ENCODE data around the gene CALB2. TPM values are rescaled to one million over a fixed set of nuclear protein-coding genes. Genes with fewer than 3 reads are reported as not detected.

Gene CALB2
- total RNA-seq, 1 experiment from 2014 or later, result 1.6 TPM

DNA sequence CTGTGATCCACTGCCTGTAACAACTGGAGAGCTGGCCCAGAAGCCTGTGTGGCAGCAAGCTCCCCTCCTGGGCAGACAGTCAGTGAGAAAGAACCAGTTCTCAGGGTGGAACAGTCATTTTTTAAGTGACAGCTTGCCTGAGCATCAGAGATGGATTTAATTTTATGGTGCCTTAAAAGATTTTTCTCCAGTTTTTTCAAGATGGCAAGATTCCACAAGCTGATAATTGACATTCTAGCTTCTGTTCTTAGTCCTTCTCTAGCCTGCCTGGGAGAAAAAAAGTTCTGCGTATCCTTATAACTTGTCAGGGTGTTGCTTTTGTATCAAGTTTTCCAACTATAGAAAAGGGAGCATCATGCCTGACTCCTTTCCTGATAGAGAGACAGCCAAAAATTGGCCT lies 21.2 kb downstream of the CALB2 start:
- Mint-ChIP-seq H3K27ac (no peak overlapping the region), H3K27me3 (ENCODE audit: low read depth) (no peaks in the 10 kb centered on the region; the same call in 1 of the 2 replicates), H3K36me3 (no peaks in the 10 kb centered on the region), H3K4me3 (no peak overlapping the region), H3K9me3 (peaks cover 7% of the 10 kb centered on the region), H3K4me1 (peaks cover 19% of the 10 kb centered on the region)
- ChIA-PET CTCF (interaction anchor here (0.6 to 2.7 kb wide), 6 partner anchors 12 to 231 kb away, joined by 3 to 12 read pairs (median 4); partner anchors contain the start of gene CALB2), POLR2A (no interaction called here)
- ATAC-seq, result no peak
- TF ChIP-seq EMX1 (CRISPR knock-in tag; IDR thresholded peaks at IDR 0.05) (no peak), ZNF317 (CRISPR knock-in tag; IDR thresholded peaks at IDR 0.05; ENCODE audit: borderline replicate concordance, low read depth) (no peak), SMAD4 (CRISPR knock-in tag; IDR thresholded peaks at IDR 0.05) (no peak), CREM (CRISPR knock-in tag; IDR thresholded peaks at IDR 0.05) (no peak), KAT7 (CRISPR knock-in tag; IDR thresholded peaks at IDR 0.05; ENCODE audit: borderline replicate concordance) (no peak), SMAD3 (CRISPR knock-in tag; IDR thresholded peaks at IDR 0.05; ENCODE audit: borderline replicate concordance) (no peak), TEAD1 (CRISPR knock-in tag; IDR thresholded peaks at IDR 0.05) (no peak)
- TF ChIP-seq, protein P1, sequence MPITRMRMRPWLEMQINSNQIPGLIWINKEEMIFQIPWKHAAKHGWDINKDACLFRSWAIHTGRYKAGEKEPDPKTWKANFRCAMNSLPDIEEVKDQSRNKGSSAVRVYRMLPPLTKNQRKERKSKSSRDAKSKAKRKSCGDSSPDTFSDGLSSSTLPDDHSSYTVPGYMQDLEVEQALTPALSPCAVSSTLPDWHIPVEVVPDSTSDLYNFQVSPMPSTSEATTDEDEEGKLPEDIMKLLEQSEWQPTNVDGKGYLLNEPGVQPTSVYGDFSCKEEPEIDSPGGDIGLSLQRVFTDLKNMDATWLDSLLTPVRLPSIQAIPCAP (CRISPR knock-in tag; IDR thresholded peaks at IDR 0.05), result no peak
- TF ChIP-seq, protein P2, sequence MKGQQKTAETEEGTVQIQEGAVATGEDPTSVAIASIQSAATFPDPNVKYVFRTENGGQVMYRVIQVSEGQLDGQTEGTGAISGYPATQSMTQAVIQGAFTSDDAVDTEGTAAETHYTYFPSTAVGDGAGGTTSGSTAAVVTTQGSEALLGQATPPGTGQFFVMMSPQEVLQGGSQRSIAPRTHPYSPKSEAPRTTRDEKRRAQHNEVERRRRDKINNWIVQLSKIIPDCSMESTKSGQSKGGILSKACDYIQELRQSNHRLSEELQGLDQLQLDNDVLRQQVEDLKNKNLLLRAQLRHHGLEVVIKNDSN (CRISPR knock-in tag; IDR thresholded peaks at IDR 0.05), result no peak
- TF ChIP-seq, protein P3, sequence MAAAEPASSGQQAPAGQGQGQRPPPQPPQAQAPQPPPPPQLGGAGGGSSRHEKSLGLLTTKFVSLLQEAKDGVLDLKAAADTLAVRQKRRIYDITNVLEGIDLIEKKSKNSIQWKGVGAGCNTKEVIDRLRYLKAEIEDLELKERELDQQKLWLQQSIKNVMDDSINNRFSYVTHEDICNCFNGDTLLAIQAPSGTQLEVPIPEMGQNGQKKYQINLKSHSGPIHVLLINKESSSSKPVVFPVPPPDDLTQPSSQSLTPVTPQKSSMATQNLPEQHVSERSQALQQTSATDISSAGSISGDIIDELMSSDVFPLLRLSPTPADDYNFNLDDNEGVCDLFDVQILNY (CRISPR knock-in tag; IDR thresholded peaks at IDR 0.05), result no peak
- TF ChIP-seq, protein P4, sequence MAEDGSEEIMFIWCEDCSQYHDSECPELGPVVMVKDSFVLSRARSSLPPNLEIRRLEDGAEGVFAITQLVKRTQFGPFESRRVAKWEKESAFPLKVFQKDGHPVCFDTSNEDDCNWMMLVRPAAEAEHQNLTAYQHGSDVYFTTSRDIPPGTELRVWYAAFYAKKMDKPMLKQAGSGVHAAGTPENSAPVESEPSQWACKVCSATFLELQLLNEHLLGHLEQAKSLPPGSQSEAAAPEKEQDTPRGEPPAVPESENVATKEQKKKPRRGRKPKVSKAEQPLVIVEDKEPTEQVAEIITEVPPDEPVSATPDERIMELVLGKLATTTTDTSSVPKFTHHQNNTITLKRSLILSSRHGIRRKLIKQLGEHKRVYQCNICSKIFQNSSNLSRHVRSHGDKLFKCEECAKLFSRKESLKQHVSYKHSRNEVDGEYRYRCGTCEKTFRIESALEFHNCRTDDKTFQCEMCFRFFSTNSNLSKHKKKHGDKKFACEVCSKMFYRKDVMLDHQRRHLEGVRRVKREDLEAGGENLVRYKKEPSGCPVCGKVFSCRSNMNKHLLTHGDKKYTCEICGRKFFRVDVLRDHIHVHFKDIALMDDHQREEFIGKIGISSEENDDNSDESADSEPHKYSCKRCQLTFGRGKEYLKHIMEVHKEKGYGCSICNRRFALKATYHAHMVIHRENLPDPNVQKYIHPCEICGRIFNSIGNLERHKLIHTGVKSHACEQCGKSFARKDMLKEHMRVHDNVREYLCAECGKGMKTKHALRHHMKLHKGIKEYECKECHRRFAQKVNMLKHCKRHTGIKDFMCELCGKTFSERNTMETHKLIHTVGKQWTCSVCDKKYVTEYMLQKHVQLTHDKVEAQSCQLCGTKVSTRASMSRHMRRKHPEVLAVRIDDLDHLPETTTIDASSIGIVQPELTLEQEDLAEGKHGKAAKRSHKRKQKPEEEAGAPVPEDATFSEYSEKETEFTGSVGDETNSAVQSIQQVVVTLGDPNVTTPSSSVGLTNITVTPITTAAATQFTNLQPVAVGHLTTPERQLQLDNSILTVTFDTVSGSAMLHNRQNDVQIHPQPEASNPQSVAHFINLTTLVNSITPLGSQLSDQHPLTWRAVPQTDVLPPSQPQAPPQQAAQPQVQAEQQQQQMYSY (CRISPR knock-in tag; IDR thresholded peaks at IDR 0.05), result no peak
- TF ChIP-seq, protein P5, sequence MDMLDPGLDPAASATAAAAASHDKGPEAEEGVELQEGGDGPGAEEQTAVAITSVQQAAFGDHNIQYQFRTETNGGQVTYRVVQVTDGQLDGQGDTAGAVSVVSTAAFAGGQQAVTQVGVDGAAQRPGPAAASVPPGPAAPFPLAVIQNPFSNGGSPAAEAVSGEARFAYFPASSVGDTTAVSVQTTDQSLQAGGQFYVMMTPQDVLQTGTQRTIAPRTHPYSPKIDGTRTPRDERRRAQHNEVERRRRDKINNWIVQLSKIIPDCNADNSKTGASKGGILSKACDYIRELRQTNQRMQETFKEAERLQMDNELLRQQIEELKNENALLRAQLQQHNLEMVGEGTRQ (CRISPR knock-in tag; IDR thresholded peaks at IDR 0.05), result no peak
- DNase-seq (ENCODE audit: low spot score), result no peak

DNA sequence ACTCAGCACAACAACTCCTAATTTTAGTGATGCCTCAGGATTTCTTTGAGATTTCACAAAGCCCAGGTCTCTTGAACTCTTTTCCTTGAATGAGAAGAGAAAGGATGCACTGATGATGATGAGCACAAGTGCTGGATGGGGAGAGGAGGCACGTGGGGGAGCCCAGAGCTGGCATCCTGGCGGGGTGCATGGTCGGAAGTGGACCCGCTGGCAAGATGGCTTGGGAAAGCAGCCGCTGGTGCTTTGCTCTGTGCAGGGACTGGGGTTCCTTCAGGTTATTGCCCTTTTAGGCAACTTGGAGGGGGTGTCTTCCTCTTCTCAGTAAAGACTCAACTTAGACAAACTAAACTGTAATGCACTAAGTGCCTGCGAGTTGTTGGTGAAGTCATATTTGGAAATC lies 22.3 kb downstream of the CALB2 start:
- ATAC-seq (no peak), DNase-seq (ENCODE audit: low spot score) (no peak)
- Mint-ChIP-seq H3K27ac (no peak overlapping the region), H3K9me3 (peaks cover 7% of the 10 kb centered on the region), H3K27me3 (ENCODE audit: low read depth) (no peaks in the 10 kb centered on the region; the same call in 1 of the 2 replicates), H3K4me1 (peaks cover 31% of the 10 kb centered on the region), H3K4me3 (no peak overlapping the region), H3K36me3 (no peaks in the 10 kb centered on the region)
- CTCF ChIA-PET, result no interaction called here
- POLR2A ChIA-PET, result no interaction called here
- TF ChIP-seq, protein P6, sequence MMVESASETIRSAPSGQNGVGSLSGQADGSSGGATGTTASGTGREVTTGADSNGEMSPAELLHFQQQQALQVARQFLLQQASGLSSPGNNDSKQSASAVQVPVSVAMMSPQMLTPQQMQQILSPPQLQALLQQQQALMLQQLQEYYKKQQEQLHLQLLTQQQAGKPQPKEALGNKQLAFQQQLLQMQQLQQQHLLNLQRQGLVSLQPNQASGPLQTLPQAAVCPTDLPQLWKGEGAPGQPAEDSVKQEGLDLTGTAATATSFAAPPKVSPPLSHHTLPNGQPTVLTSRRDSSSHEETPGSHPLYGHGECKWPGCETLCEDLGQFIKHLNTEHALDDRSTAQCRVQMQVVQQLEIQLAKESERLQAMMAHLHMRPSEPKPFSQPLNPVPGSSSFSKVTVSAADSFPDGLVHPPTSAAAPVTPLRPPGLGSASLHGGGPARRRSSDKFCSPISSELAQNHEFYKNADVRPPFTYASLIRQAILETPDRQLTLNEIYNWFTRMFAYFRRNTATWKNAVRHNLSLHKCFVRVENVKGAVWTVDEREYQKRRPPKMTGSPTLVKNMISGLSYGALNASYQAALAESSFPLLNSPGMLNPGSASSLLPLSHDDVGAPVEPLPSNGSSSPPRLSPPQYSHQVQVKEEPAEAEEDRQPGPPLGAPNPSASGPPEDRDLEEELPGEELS (CRISPR knock-in tag; IDR thresholded peaks at IDR 0.05), result no peak
- TF ChIP-seq HMGA2 (CRISPR knock-in tag; IDR thresholded peaks at IDR 0.05) (no peak), NFE2L1 (CRISPR knock-in tag; IDR thresholded peaks at IDR 0.05) (no peak), NFATC4 (CRISPR knock-in tag; IDR thresholded peaks at IDR 0.05) (no peak), TP53 (CRISPR knock-in tag; IDR thresholded peaks at IDR 0.05) (no peak), JAZF1 (CRISPR knock-in tag; IDR thresholded peaks at IDR 0.05) (no peak)
- TF ChIP-seq, protein P4 (CRISPR knock-in tag; IDR thresholded peaks at IDR 0.05), result no peak
- TF ChIP-seq, protein P1 (CRISPR knock-in tag; IDR thresholded peaks at IDR 0.05), result no peak
- TF ChIP-seq, protein P7, sequence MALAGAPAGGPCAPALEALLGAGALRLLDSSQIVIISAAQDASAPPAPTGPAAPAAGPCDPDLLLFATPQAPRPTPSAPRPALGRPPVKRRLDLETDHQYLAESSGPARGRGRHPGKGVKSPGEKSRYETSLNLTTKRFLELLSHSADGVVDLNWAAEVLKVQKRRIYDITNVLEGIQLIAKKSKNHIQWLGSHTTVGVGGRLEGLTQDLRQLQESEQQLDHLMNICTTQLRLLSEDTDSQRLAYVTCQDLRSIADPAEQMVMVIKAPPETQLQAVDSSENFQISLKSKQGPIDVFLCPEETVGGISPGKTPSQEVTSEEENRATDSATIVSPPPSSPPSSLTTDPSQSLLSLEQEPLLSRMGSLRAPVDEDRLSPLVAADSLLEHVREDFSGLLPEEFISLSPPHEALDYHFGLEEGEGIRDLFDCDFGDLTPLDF (CRISPR knock-in tag; IDR thresholded peaks at IDR 0.05), result no peak

All from WTC11 (cell line).